ENCODE data around the gene PIGO. TPM values are rescaled to one million over a fixed set of nuclear protein-coding genes. Genes with fewer than 3 reads are reported as not detected.

PIGO gene
- total and polyA plus RNA-seq, 10 of the 15 experiments (the other 5 are each of a cell fraction or from before 2014, with no cell fraction given), result 8.2 to 23.3 (median 18.4) TPM

DNA sequence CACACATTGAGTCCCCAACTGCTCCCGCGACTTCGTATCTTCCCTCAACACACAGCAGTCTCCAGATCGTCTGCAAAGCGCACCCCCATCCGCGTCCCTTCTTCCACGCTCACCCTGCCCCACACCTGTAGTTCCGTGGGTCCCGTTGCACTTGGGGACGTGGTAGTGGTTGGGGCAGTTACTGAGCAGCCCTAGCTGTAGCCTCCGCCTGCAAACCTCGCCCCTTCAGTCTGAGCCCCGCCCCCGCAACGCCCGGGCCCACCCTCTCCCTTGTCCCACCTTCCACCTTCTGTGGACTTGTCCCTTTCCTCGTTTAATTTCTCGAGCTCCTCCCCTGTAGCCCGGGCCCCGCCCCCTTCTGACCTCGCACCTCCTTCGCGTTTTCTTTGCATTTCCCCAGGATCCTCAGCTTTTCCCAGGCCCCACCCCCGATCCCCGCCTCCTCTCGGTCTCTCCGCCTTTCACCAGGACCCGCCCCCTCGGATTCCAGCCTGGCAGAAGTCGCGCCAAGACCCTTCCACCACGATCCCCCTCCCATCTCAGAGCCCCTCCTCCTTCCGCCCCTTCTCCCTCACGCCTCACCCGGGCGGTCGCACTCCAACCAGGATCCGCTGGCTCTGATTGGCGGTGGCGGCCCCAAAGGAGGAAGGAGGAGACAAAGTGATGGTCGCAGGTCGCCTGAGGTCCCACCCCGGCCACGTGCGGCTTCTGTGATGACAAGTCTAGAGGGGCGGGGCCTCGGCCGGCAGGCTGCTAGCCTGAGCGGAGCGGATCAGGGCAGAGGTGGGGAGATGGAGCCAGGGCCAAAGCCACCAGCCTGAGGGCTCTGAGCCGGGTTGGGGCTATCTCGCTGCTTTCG lies 19.5 kb upstream of the PIGO start, which contains the start of gene ATOSB (continued):
- TF ChIP-seq EP300 (IDR thresholded peaks at IDR 0.05; ENCODE audit: borderline replicate concordance in 1 of 2, control insufficient read depth in 1 of 2, low read depth in 2 of 2, low read length in 2 of 2), result no peak
- TF ChIP-seq, protein P1, sequence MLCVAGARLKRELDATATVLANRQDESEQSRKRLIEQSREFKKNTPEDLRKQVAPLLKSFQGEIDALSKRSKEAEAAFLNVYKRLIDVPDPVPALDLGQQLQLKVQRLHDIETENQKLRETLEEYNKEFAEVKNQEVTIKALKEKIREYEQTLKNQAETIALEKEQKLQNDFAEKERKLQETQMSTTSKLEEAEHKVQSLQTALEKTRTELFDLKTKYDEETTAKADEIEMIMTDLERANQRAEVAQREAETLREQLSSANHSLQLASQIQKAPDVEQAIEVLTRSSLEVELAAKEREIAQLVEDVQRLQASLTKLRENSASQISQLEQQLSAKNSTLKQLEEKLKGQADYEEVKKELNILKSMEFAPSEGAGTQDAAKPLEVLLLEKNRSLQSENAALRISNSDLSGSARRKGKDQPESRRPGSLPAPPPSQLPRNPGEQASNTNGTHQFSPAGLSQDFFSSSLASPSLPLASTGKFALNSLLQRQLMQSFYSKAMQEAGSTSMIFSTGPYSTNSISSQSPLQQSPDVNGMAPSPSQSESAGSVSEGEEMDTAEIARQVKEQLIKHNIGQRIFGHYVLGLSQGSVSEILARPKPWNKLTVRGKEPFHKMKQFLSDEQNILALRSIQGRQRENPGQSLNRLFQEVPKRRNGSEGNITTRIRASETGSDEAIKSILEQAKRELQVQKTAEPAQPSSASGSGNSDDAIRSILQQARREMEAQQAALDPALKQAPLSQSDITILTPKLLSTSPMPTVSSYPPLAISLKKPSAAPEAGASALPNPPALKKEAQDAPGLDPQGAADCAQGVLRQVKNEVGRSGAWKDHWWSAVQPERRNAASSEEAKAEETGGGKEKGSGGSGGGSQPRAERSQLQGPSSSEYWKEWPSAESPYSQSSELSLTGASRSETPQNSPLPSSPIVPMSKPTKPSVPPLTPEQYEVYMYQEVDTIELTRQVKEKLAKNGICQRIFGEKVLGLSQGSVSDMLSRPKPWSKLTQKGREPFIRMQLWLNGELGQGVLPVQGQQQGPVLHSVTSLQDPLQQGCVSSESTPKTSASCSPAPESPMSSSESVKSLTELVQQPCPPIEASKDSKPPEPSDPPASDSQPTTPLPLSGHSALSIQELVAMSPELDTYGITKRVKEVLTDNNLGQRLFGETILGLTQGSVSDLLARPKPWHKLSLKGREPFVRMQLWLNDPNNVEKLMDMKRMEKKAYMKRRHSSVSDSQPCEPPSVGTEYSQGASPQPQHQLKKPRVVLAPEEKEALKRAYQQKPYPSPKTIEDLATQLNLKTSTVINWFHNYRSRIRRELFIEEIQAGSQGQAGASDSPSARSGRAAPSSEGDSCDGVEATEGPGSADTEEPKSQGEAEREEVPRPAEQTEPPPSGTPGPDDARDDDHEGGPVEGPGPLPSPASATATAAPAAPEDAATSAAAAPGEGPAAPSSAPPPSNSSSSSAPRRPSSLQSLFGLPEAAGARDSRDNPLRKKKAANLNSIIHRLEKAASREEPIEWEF (IDR thresholded peaks at IDR 0.05; ENCODE audit: insufficient replicate concordance, low read depth, low read length), result no peak
- no peak for TF ChIP-seq PML (IDR thresholded peaks at IDR 0.05; ENCODE audit: low read length)
- TF ChIP-seq, protein P2, sequence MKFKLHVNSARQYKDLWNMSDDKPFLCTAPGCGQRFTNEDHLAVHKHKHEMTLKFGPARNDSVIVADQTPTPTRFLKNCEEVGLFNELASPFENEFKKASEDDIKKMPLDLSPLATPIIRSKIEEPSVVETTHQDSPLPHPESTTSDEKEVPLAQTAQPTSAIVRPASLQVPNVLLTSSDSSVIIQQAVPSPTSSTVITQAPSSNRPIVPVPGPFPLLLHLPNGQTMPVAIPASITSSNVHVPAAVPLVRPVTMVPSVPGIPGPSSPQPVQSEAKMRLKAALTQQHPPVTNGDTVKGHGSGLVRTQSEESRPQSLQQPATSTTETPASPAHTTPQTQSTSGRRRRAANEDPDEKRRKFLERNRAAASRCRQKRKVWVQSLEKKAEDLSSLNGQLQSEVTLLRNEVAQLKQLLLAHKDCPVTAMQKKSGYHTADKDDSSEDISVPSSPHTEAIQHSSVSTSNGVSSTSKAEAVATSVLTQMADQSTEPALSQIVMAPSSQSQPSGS (IDR thresholded peaks at IDR 0.05; ENCODE audit: low read length), result no peak
- TF ChIP-seq, protein P3, sequence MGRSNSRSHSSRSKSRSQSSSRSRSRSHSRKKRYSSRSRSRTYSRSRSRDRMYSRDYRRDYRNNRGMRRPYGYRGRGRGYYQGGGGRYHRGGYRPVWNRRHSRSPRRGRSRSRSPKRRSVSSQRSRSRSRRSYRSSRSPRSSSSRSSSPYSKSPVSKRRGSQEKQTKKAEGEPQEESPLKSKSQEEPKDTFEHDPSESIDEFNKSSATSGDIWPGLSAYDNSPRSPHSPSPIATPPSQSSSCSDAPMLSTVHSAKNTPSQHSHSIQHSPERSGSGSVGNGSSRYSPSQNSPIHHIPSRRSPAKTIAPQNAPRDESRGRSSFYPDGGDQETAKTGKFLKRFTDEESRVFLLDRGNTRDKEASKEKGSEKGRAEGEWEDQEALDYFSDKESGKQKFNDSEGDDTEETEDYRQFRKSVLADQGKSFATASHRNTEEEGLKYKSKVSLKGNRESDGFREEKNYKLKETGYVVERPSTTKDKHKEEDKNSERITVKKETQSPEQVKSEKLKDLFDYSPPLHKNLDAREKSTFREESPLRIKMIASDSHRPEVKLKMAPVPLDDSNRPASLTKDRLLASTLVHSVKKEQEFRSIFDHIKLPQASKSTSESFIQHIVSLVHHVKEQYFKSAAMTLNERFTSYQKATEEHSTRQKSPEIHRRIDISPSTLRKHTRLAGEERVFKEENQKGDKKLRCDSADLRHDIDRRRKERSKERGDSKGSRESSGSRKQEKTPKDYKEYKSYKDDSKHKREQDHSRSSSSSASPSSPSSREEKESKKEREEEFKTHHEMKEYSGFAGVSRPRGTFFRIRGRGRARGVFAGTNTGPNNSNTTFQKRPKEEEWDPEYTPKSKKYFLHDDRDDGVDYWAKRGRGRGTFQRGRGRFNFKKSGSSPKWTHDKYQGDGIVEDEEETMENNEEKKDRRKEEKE (IDR thresholded peaks at IDR 0.05), result no peak
- no peak for TF ChIP-seq NRF1 (conservative IDR thresholded peaks at IDR 0.05; ENCODE audit: low read depth, low read length)
- TF ChIP-seq, protein P4, sequence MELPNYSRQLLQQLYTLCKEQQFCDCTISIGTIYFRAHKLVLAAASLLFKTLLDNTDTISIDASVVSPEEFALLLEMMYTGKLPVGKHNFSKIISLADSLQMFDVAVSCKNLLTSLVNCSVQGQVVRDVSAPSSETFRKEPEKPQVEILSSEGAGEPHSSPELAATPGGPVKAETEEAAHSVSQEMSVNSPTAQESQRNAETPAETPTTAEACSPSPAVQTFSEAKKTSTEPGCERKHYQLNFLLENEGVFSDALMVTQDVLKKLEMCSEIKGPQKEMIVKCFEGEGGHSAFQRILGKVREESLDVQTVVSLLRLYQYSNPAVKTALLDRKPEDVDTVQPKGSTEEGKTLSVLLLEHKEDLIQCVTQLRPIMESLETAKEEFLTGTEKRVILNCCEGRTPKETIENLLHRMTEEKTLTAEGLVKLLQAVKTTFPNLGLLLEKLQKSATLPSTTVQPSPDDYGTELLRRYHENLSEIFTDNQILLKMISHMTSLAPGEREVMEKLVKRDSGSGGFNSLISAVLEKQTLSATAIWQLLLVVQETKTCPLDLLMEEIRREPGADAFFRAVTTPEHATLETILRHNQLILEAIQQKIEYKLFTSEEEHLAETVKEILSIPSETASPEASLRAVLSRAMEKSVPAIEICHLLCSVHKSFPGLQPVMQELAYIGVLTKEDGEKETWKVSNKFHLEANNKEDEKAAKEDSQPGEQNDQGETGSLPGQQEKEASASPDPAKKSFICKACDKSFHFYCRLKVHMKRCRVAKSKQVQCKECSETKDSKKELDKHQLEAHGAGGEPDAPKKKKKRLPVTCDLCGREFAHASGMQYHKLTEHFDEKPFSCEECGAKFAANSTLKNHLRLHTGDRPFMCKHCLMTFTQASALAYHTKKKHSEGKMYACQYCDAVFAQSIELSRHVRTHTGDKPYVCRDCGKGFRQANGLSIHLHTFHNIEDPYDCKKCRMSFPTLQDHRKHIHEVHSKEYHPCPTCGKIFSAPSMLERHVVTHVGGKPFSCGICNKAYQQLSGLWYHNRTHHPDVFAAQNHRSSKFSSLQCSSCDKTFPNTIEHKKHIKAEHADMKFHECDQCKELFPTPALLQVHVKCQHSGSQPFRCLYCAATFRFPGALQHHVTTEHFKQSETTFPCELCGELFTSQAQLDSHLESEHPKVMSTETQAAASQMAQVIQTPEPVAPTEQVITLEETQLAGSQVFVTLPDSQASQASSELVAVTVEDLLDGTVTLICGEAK (IDR thresholded peaks at IDR 0.05; ENCODE audit: borderline replicate concordance), result no peak
- TF ChIP-seq CHD4 (IDR thresholded peaks at IDR 0.05), result no peak
- TF ChIP-seq, protein P5, sequence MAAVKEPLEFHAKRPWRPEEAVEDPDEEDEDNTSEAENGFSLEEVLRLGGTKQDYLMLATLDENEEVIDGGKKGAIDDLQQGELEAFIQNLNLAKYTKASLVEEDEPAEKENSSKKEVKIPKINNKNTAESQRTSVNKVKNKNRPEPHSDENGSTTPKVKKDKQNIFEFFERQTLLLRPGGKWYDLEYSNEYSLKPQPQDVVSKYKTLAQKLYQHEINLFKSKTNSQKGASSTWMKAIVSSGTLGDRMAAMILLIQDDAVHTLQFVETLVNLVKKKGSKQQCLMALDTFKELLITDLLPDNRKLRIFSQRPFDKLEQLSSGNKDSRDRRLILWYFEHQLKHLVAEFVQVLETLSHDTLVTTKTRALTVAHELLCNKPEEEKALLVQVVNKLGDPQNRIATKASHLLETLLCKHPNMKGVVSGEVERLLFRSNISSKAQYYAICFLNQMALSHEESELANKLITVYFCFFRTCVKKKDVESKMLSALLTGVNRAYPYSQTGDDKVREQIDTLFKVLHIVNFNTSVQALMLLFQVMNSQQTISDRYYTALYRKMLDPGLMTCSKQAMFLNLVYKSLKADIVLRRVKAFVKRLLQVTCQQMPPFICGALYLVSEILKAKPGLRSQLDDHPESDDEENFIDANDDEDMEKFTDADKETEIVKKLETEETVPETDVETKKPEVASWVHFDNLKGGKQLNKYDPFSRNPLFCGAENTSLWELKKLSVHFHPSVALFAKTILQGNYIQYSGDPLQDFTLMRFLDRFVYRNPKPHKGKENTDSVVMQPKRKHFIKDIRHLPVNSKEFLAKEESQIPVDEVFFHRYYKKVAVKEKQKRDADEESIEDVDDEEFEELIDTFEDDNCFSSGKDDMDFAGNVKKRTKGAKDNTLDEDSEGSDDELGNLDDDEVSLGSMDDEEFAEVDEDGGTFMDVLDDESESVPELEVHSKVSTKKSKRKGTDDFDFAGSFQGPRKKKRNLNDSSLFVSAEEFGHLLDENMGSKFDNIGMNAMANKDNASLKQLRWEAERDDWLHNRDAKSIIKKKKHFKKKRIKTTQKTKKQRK (IDR thresholded peaks at IDR 0.05; ENCODE audit: low read depth, low read length), result no peak
- TF ChIP-seq IRF4 (IDR thresholded peaks at IDR 0.05; ENCODE audit: low read depth, low read length), result no peak
